Cardiac muscle cell (in vitro differentiated cells and primary cell): ENCODE measurements around the gene ATG9B. TPM values are rescaled to one million over a fixed set of nuclear protein-coding genes. Genes with fewer than 3 reads are reported as not detected.
A peak's percentile ranks its signal among the peaks of the same experiment; 100 is the strongest.

Experiments
- DNase-seq, 2 donors: peaks; one replicate each; pipeline versions ENCODE4 v3.0.0 to v3.0.0-alpha.2; 2010 to 2017; ENCODE audit warnings: low read depth in 1 of 2, low spot score in 1 of 2
- H3K27ac ChIP-seq: fragments of 200-600 bp; sonication (generic); 2 replicates; pipeline ENCODE4 v1.5.1; 2016
- H3K27me3 ChIP-seq: fragments of 200-600 bp; sonication (generic); 2 replicates; pipeline ENCODE4 v1.6.0; 2016; ENCODE audit warnings: control low read depth
- H3K36me3 ChIP-seq: fragments of 200-600 bp; sonication (generic); 2 replicates; pipeline ENCODE4 v1.5.1; 2016; ENCODE audit warnings: control low read depth
- H3K4me1 ChIP-seq: fragments of 200-600 bp; sonication (generic); 2 replicates; pipeline ENCODE4 v1.8.1; 2017; ENCODE audit warnings: low read depth, mild to moderate bottlenecking, mixed run types
- H3K4me3 ChIP-seq: fragments of 200-600 bp; sonication (generic); 2 replicates; pipeline ENCODE4 v1.5.1; 2016; ENCODE audit warnings: mild to moderate bottlenecking
- H3K9me3 ChIP-seq: fragments of 200-600 bp; sonication (generic); 2 replicates; pipeline ENCODE4 v1.5.1; 2017; ENCODE audit warnings: low read depth, mild to moderate bottlenecking, control low read depth
- CTCF ChIP-seq: IDR thresholded peaks from 2 replicates; pipeline ENCODE4 v1.5.1; 2012; ENCODE audit warnings: low read depth, mild to moderate bottlenecking, low read length
- polyA plus RNA-seq: library from polyadenylated mRNA; unstranded; fragments of >200 nt; fragmentation: Nextera tagmentation; extraction: Ambion mirVana; gene quantifications from 2 replicates; pipeline ENCODE4 v1.2.1, GENCODE V29; 2016
- total RNA-seq: library from RNA; depleted of rRNA; stranded (reverse); fragments of >200 nt; gene quantifications from 2 replicates; pipeline ENCODE4 v1.2.3, GENCODE V29; 2016

The ATG9B gene
- total and polyA plus RNA-seq, 2 experiments from 2014 or later = 8.4 to 13.0 TPM

- Histone ChIP-seq H3K27ac (peak overlapping the region; percentile 80), H3K27me3 (no peaks in the 10 kb centered on the region), H3K4me3 (no peak overlapping the region), H3K36me3 (peaks cover 7% of the 10 kb centered on the region), H3K9me3 (no peaks in the 10 kb centered on the region), H3K4me1 (peaks cover 66% of the 10 kb centered on the region)
- DNase-seq = no peak
- no peak for TF ChIP-seq CTCF
Measured at GRCh38 chr7:150972741-150973140, 51.6 kb downstream of the ATG9B start.

GRCh38 chr7:150972023-150972468, 52.2 kb downstream of the ATG9B start:
- TF ChIP-seq CTCF = no peak
- peak overlapping the region; percentile 80 for H3K27ac ChIP-seq
- H3K9me3 ChIP-seq = no peaks in the 10 kb centered on the region
- peak in 1 of 2 donors; percentile 34 for DNase-seq
- H3K4me3 ChIP-seq = no peak overlapping the region
- H3K36me3 ChIP-seq = peaks cover 7% of the 10 kb centered on the region
- H3K4me1 ChIP-seq = peaks cover 73% of the 10 kb centered on the region
- H3K27me3 ChIP-seq = no peaks in the 10 kb centered on the region

GRCh38 chr7:150971242-150972022, 52.9 kb downstream of the ATG9B start:
- Histone ChIP-seq H3K36me3 (peaks cover 7% of the 10 kb centered on the region), H3K4me1 (peaks cover 79% of the 10 kb centered on the region), H3K27me3 (no peaks in the 10 kb centered on the region), H3K9me3 (no peaks in the 10 kb centered on the region), H3K27ac (peak overlapping the region; percentile 80), H3K4me3 (no peak overlapping the region)
- no peak for DNase-seq
- TF ChIP-seq CTCF = no peak

- Histone ChIP-seq H3K4me1 (peaks cover 77% of the 10 kb centered on the region), H3K27me3 (no peaks in the 10 kb centered on the region), H3K9me3 (no peaks in the 10 kb centered on the region), H3K27ac (peak overlapping the region; percentile 80), H3K4me3 (no peak overlapping the region), H3K36me3 (peaks cover 7% of the 10 kb centered on the region)
- TF ChIP-seq CTCF = no peak
- no peak for DNase-seq
Measured at GRCh38 chr7:150970424-150970823, 53.9 kb downstream of the ATG9B start.

- DNase-seq = no peak
- H3K27me3 ChIP-seq = no peaks in the 10 kb centered on the region
- no peak overlapping the region for H3K4me3 ChIP-seq
- H3K9me3 ChIP-seq = no peaks in the 10 kb centered on the region
- H3K36me3 ChIP-seq = peaks cover 7% of the 10 kb centered on the region
- H3K27ac ChIP-seq = peak overlapping the region; percentile 97
- peaks cover 82% of the 10 kb centered on the region for H3K4me1 ChIP-seq
- no peak for TF ChIP-seq CTCF
Measured at GRCh38 chr7:150969475-150969874, 54.8 kb downstream of the ATG9B start.
